Measurements from ENCODE around the gene CNRIP1. TPM values are rescaled to one million over a fixed set of nuclear protein-coding genes. Genes with fewer than 3 reads are reported as not detected.

CNRIP1 gene
- total RNA-seq, 4 donors from 2014 or later: 22.2 to 48.1 (median 39.0) TPM

DNA sequence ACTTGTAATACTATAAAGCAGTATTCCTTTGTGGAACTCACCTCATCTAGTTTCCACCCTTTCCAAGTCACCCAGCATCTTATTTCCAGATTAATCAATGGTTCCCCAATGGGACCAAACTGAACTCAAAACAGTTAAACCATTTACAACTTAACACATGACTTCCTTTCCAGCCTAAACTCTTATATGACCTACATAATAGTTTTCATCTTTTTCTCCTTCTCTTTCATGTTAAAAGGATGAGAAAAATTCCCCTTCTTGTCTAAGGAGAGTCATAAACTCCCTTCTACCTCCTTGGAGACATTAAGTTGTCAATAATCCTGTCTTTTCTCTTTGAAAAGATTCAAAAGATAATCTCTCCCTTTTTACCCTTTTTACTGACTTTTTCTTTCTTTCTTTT lies 74.1 kb downstream of the CNRIP1 start:
- no peak for ATAC-seq
- TF ChIP-seq POLR2AphosphoS5 (IDR thresholded peaks at IDR 0.05) (no peak), POLR2A (IDR thresholded peaks at IDR 0.05) (no peak), EP300 (IDR thresholded peaks at IDR 0.05) (no peak)
- TF ChIP-seq, protein P1, sequence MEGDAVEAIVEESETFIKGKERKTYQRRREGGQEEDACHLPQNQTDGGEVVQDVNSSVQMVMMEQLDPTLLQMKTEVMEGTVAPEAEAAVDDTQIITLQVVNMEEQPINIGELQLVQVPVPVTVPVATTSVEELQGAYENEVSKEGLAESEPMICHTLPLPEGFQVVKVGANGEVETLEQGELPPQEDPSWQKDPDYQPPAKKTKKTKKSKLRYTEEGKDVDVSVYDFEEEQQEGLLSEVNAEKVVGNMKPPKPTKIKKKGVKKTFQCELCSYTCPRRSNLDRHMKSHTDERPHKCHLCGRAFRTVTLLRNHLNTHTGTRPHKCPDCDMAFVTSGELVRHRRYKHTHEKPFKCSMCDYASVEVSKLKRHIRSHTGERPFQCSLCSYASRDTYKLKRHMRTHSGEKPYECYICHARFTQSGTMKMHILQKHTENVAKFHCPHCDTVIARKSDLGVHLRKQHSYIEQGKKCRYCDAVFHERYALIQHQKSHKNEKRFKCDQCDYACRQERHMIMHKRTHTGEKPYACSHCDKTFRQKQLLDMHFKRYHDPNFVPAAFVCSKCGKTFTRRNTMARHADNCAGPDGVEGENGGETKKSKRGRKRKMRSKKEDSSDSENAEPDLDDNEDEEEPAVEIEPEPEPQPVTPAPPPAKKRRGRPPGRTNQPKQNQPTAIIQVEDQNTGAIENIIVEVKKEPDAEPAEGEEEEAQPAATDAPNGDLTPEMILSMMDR (IDR thresholded peaks at IDR 0.05): no peak

DNA sequence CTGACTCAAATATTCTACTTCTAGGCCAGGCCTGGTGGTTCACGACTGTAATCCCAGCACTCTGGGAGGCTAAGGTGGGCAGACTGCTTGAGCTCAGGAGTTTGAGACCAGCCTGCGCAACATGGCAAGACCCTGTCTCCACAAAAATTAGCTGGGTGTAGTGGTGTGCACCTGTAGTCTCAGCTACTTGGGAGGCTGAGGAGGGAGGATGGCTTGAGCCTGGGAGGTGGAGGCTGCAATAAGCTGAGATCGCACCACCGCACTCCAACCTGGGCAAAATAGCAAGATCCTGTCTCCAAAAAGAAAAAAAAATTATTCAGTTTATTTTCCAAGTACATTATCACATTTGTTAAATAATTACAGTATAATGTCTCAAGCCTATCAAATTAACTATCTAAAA lies 74.7 kb downstream of the CNRIP1 start:
- Histone ChIP-seq H3K4me1 (peaks cover 17 to 99% (median 27%) of the 10 kb centered on the region in 3 donors), H3K4me3 (no peak overlapping the region), H3K36me3 (no peaks in the 10 kb centered on the region), H3K27ac (no peak overlapping the region), H3K27me3 (no peaks in the 10 kb centered on the region), H3K9me3 (no peaks in the 10 kb centered on the region)
- TF ChIP-seq, protein P1 (IDR thresholded peaks at IDR 0.05): no peak
- no peak for TF ChIP-seq EP300 (IDR thresholded peaks at IDR 0.05)
- no peak for TF ChIP-seq POLR2AphosphoS5 (IDR thresholded peaks at IDR 0.05)
- TF ChIP-seq POLR2A (IDR thresholded peaks at IDR 0.05): no peak
- ATAC-seq: no peak
- 95 to 100% methylated on average over 2 to 3 of the region's 4 CpGs for WGBS, 2 donors (ENCODE audit: low coverage in 1 of 2)

More for the DNA sequence above, 74.1 kb downstream of the CNRIP1 start:
- no peak overlapping the region for H3K27ac ChIP-seq
- H3K4me3 ChIP-seq: no peak overlapping the region
- H3K27me3 ChIP-seq: no peaks in the 10 kb centered on the region
- peaks cover 14 to 99% (median 26%) of the 10 kb centered on the region in 3 donors for H3K4me1 ChIP-seq
- H3K9me3 ChIP-seq: no peaks in the 10 kb centered on the region
- H3K36me3 ChIP-seq: no peaks in the 10 kb centered on the region

DNA sequence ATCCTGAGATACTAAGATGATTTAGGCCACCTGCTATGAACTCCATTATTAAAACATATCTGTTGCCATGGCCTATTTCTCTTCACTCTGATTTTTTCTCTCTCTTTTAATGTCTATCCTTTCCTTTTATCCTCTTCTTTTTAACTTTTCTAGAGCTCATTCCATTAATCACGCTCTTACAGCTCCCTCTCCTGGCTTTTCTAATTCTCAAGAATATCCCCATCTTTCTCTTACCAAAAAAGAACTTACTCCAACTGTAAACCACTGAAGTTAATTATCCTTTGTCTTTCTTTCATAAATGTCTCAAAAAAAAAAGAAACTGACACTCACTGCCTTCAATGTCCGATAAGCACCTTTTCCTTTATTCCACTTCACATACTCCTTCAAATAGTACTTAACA lies 75.3 kb downstream of the CNRIP1 start:
- H3K9me3 ChIP-seq: no peaks in the 10 kb centered on the region
- H3K36me3 ChIP-seq: no peaks in the 10 kb centered on the region
- H3K4me1 ChIP-seq: peaks cover 22 to 99% (median 26%) of the 10 kb centered on the region in 3 donors
- TF ChIP-seq, protein P1 (IDR thresholded peaks at IDR 0.05): peak in 1 of 4 experiments; percentile 41
- no peak for TF ChIP-seq EP300 (IDR thresholded peaks at IDR 0.05)
- WGBS, 2 donors (ENCODE audit: low coverage in 1 of 2): 37 to 38% methylated on average over 2 of the region's 2 CpGs
- H3K27me3 ChIP-seq: no peaks in the 10 kb centered on the region
- peak overlapping the region in 1 of 4 donors; percentile 11 for H3K27ac ChIP-seq
- ATAC-seq: no peak
- H3K4me3 ChIP-seq: no peak overlapping the region

Other genes starting within 250 kb of the CNRIP1 start
- gene PNO1, start 162.1 kb downstream of the CNRIP1 start, total RNA-seq: 10 to 100 TPM; 11.7 to 25.3 (median 19.3) TPM
- gene PPP3R1, start 67.4 kb downstream of the CNRIP1 start, total RNA-seq: 10 to 100 TPM; 23.8 to 31.6 (median 29.9) TPM
- gene PLEK, start 45.3 kb upstream of the CNRIP1 start, total RNA-seq: 10 to 100 TPM in 1 of 4 donors, 1 to 10 TPM in 3; 5.0 to 33.0 (median 6.8) TPM
- 1 to 10 TPM in 1 of 4 donors, under 1 TPM in 3; 0.35 to 1.2 (median 0.62) TPM for gene FBXO48, start 147.3 kb upstream of the CNRIP1 start, total RNA-seq
- gene APLF, start 147.6 kb upstream of the CNRIP1 start, total RNA-seq: 10 to 100 TPM in 2 of 4 donors, 1 to 10 TPM in 2; 5.5 to 12.0 (median 10.4) TPM

Data from gastroesophageal sphincter (tissue), 4 donors.